Hepatocyte (in vitro differentiated cells): ENCODE results near the gene MAGI1.

Experiments
- EZH2 ChIP-seq: fragments of 200-600 bp; sonication (generic); IDR thresholded peaks from 2 replicates; pipeline ENCODE4 v1.6.1; 2016; ENCODE audit warnings: antibody characterized with exemption, mild to moderate bottlenecking, borderline replicate concordance
- EZH2phosphoT487 ChIP-seq: fragments of 200-600 bp; sonication (generic); IDR thresholded peaks from one replicate; pipeline ENCODE4 v1.6.1; 2018; ENCODE audit warnings: antibody characterized with exemption, mild to moderate bottlenecking, low read depth, moderate library complexity; ENCODE audit not compliant: unreplicated experiment, severe bottlenecking
- TF ChIP-seq, protein P1 (sequence below): fragments of 200-600 bp; sonication (generic); IDR thresholded peaks from 2 replicates; pipeline ENCODE4 v1.5.1; 2016; ENCODE audit warnings: antibody characterized with exemption, mild to moderate bottlenecking; ENCODE audit not compliant: poor library complexity

DNA sequence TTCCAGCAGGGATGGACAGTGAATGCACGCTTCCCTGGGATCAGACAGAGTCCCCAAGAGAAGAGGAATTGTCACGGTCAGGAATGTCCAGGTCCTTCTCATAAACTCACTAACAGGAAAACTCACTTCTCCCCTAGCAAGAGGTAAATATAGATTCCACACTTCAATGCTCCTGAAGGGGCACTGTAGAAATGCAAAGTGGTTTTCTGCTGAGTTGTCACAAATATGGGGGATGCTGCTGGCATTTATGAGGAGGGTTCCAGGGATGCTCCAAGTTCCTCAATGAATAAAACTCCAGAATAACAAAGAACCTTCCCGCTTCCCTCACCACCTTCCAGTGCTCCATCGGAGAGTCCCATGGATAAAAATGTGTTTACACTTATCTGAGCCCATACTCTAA is 423.4 kb downstream of the MAGI1 start:
- TF ChIP-seq, protein P1, sequence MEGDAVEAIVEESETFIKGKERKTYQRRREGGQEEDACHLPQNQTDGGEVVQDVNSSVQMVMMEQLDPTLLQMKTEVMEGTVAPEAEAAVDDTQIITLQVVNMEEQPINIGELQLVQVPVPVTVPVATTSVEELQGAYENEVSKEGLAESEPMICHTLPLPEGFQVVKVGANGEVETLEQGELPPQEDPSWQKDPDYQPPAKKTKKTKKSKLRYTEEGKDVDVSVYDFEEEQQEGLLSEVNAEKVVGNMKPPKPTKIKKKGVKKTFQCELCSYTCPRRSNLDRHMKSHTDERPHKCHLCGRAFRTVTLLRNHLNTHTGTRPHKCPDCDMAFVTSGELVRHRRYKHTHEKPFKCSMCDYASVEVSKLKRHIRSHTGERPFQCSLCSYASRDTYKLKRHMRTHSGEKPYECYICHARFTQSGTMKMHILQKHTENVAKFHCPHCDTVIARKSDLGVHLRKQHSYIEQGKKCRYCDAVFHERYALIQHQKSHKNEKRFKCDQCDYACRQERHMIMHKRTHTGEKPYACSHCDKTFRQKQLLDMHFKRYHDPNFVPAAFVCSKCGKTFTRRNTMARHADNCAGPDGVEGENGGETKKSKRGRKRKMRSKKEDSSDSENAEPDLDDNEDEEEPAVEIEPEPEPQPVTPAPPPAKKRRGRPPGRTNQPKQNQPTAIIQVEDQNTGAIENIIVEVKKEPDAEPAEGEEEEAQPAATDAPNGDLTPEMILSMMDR, result no peak
- TF ChIP-seq EZH2 (no peak), EZH2phosphoT487 (no peak)
